Neuronal stem cell (in vitro differentiated cells): ENCODE results near the gene GRIK2.

ENCODE experiments used
- DNase-seq: peaks from one replicate; pipeline ENCODE4 v3.0.0-alpha.2; 2013; ENCODE audit warnings: low spot score
- H2AFZ ChIP-seq: one replicate; pipeline ENCODE4 v1.6.1; 2013; ENCODE audit warnings: mild to moderate bottlenecking, low read length, inconsistent platforms
- H2AK5ac ChIP-seq: 2 replicates; pipeline ENCODE4 v1.6.1; 2013; ENCODE audit warnings: low read depth, mild to moderate bottlenecking, inconsistent platforms, low read length, moderate library complexity, mixed read lengths
- H2BK120ac ChIP-seq: 2 replicates; pipeline ENCODE4 v1.6.1; 2013; ENCODE audit warnings: low read depth, mild to moderate bottlenecking, inconsistent platforms, low read length, moderate library complexity, mixed read lengths
- H2BK12ac ChIP-seq: one replicate; pipeline ENCODE4 v1.6.1; 2013; ENCODE audit warnings: low read length, inconsistent platforms
- H2BK15ac ChIP-seq: 2 replicates; pipeline ENCODE4 v1.6.1; 2013; ENCODE audit warnings: mild to moderate bottlenecking, low read length, inconsistent platforms, mixed read lengths
- H2BK5ac ChIP-seq: one replicate; pipeline ENCODE4 v1.6.1; 2013; ENCODE audit warnings: inconsistent platforms, mild to moderate bottlenecking, low read length, moderate library complexity
- H3K14ac ChIP-seq: one replicate; pipeline ENCODE4 v1.6.1; 2013; ENCODE audit warnings: low read length, inconsistent platforms
- H3K18ac ChIP-seq: 2 replicates; pipeline ENCODE4 v1.6.1; 2013; ENCODE audit warnings: low read length, inconsistent platforms
- H3K23ac ChIP-seq: 2 replicates; pipeline ENCODE4 v1.6.1; 2013; ENCODE audit warnings: low read depth, mild to moderate bottlenecking, mixed read lengths, low read length, inconsistent platforms; ENCODE audit not compliant: poor library complexity
- H3K27ac ChIP-seq: replicated peaks from 3 replicates; pipeline ENCODE4 v1.5.1; 2013; ENCODE audit warnings: low read length, inconsistent platforms
- H3K27me3 ChIP-seq, 3 experiments: 2 replicates each; pipeline ENCODE4 v1.6.1; 2013; ENCODE audit warnings: low read length in 3 of 3, mild to moderate bottlenecking in 2 of 3, inconsistent platforms in 1 of 3, low read depth in 1 of 3, mixed read lengths in 1 of 3, moderate library complexity in 1 of 3; ENCODE audit not compliant: control insufficient read depth in 3 of 3, insufficient read depth in 3 of 3
- H3K36me3 ChIP-seq, 2 donors: replicated peaks in 1 of 2; 2 replicates each; pipeline ENCODE4 v1.6.1; 2013; ENCODE audit warnings: low read length in 2 of 2; ENCODE audit not compliant: control insufficient read depth in 2 of 2, insufficient read depth in 2 of 2
- H3K4ac ChIP-seq: 2 replicates; pipeline ENCODE4 v1.6.1; 2013; ENCODE audit warnings: inconsistent platforms, mild to moderate bottlenecking, low read length, moderate library complexity
- H3K4me1 ChIP-seq, 2 donors: 1 replicate in 1 of 2; 2 replicates in 1 of 2; pipeline ENCODE4 v1.6.1; 2013; ENCODE audit warnings: low read length in 2 of 2, low read depth in 1 of 2; ENCODE audit not compliant: control insufficient read depth in 2 of 2, insufficient read depth in 1 of 2
- H3K4me2 ChIP-seq: one replicate; pipeline ENCODE4 v1.6.1; 2013; ENCODE audit warnings: mild to moderate bottlenecking, low read length, inconsistent platforms; ENCODE audit not compliant: insufficient read depth, poor library complexity, severe bottlenecking
- H3K4me3 ChIP-seq, 2 donors: 2 replicates each; pipeline ENCODE4 v1.5.1; 2013; ENCODE audit warnings: low read length in 2 of 2, mild to moderate bottlenecking in 2 of 2, inconsistent platforms in 1 of 2, moderate library complexity in 1 of 2
- H3K79me1 ChIP-seq: one replicate; pipeline ENCODE4 v1.6.1; 2013; ENCODE audit warnings: low read depth, mild to moderate bottlenecking, inconsistent platforms, low read length, moderate library complexity
- H3K9ac ChIP-seq: one replicate; pipeline ENCODE4 v1.6.1; 2013; ENCODE audit warnings: mild to moderate bottlenecking, low read depth, low read length, inconsistent platforms; ENCODE audit not compliant: poor library complexity
- H3K9me3 ChIP-seq, 2 donors: replicated peaks in 1 of 2; 2 replicates each; pipeline versions ENCODE3 to v1.6.1; 2013; ENCODE audit warnings: low read length in 2 of 2, mild to moderate bottlenecking in 2 of 2, inconsistent platforms in 1 of 2, low read depth in 1 of 2, mixed read lengths in 1 of 2, moderate library complexity in 1 of 2; ENCODE audit not compliant: control insufficient read depth in 2 of 2, insufficient read depth in 1 of 2
- H4K8ac ChIP-seq: one replicate; pipeline ENCODE4 v1.6.1; 2013; ENCODE audit warnings: low read depth, mild to moderate bottlenecking, inconsistent platforms, low read length, moderate library complexity
- H4K91ac ChIP-seq: one replicate; pipeline ENCODE4 v1.6.1; 2013; ENCODE audit warnings: low read length, low read depth, mild to moderate bottlenecking, inconsistent platforms; ENCODE audit not compliant: poor library complexity
- WGBS, 2 donors: extraction: QIAGEN DNeasy Blood & Tissue Kit; methylation state at CpG; one replicate each; pipeline ENCODE4 v1.1.7; 2013; ENCODE audit warnings: missing lambda C conversion rate in 2 of 2, mixed read lengths in 1 of 2; ENCODE audit not compliant: insufficient read length in 2 of 2, insufficient replicate concordance in 1 of 2; ENCODE audit errors: extremely low coverage in 2 of 2; 5-methylcytosine and 5-hydroxymethylcytosine counted together

The GRIK2 gene

DNA sequence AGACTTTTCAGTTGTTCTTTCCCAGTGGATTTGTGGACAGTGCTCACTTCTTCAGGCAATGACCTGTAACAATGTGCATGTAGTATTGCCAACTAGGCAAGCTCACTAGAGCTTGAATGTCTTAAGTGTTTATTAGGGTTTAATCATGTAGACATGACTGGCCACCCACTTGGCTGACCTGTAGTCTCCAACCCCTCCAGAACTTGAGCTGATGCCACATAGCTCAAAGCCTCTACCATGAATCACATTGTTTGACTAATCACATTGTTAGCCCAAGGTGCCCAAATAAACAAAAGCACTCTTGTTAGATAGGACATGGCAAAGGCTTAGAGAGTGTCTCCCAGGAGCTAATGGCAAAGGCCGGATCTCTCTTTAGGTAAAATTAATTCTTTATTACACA, 272.7 kb downstream of the GRIK2 start:
- Histone ChIP-seq H3K4me2 (no peak overlapping the region), H3K4ac (no peak overlapping the region), H2BK5ac (no peak overlapping the region), H3K4me1 (peaks cover 0 to 4% of the 10 kb centered on the region in 2 donors), H3K14ac (no peak overlapping the region), H4K91ac (no peak overlapping the region), H3K18ac (no peak overlapping the region), H3K23ac (no peak overlapping the region), H3K9ac (no peak overlapping the region), H3K4me3 (no peak overlapping the region), H3K36me3 (no peaks in the 10 kb centered on the region), H4K8ac (no peak overlapping the region), H2AFZ (no peak overlapping the region), H3K79me1 (no peaks in the 10 kb centered on the region), H3K27me3 (no peaks in the 10 kb centered on the region), H2BK12ac (no peak overlapping the region), H2BK120ac (no peak overlapping the region), H3K9me3 (no peaks in the 10 kb centered on the region), H2AK5ac (no peak overlapping the region), H3K27ac (no peak overlapping the region), H2BK15ac (no peak overlapping the region)
- DNase-seq = no peak
- WGBS, 2 donors = no CpG with 5 or more reads among the region's 1 CpG

DNA sequence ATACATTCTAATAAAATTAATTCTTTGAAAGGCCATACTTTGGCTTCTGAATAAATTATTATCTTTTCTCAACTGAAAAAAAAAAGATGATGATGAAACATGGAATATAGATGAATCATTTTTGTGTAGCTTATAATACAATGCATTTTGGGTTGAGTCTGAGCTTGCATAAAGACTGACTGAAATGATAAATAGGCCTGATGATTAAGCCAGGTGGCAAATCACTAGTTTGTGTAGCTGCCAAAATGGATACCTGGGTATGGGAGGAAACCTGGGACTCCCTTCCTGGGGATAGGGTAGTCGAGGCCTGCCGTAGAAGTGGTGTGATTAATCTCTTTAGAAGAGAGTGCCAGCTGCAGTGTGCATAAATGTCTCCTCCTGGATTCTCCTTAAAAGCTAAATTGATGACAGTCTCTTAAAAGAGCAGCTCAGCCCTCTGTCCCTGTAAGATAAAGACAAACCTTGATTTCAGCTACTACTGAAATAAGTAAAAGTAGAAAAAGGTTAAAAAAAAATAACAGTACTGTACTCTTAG, 275.1 kb downstream of the GRIK2 start:
- H3K4me3 ChIP-seq = no peak overlapping the region
- H4K8ac ChIP-seq = no peak overlapping the region
- no peak overlapping the region for H2AK5ac ChIP-seq
- H3K4me2 ChIP-seq = no peak overlapping the region
- no peak overlapping the region for H2BK12ac ChIP-seq
- H3K27me3 ChIP-seq = no peaks in the 10 kb centered on the region
- H3K9me3 ChIP-seq = no peaks in the 10 kb centered on the region
- H3K18ac ChIP-seq = no peak overlapping the region
- H3K23ac ChIP-seq = no peak overlapping the region
- H3K9ac ChIP-seq = no peak overlapping the region
- H3K4ac ChIP-seq = no peak overlapping the region
- H2BK120ac ChIP-seq = no peak overlapping the region
- no peak overlapping the region for H3K14ac ChIP-seq
- no CpG with 5 or more reads among the region's 2 CpGs for WGBS, 2 donors
- H2BK15ac ChIP-seq = no peak overlapping the region
- no peaks in the 10 kb centered on the region for H3K36me3 ChIP-seq
- H4K91ac ChIP-seq = no peak overlapping the region
- no peak overlapping the region for H2AFZ ChIP-seq
- no peak overlapping the region for H3K27ac ChIP-seq
- H3K4me1 ChIP-seq = peaks cover 0 to 2% of the 10 kb centered on the region in 2 donors
- no peaks in the 10 kb centered on the region for H3K79me1 ChIP-seq
- DNase-seq = no peak
- H2BK5ac ChIP-seq = no peak overlapping the region

- WGBS, 2 donors = no CpG with 5 or more reads among the region's 2 CpGs
- no peak overlapping the region for H2BK120ac ChIP-seq
- no peak overlapping the region for H4K91ac ChIP-seq
- no peaks in the 10 kb centered on the region for H3K36me3 ChIP-seq
- no peak overlapping the region for H4K8ac ChIP-seq
- no peaks in the 10 kb centered on the region for H3K27me3 ChIP-seq
- no peaks in the 10 kb centered on the region for H3K4me1 ChIP-seq
- H2AFZ ChIP-seq = no peak overlapping the region
- H3K4me2 ChIP-seq = no peak overlapping the region
- H2BK5ac ChIP-seq = no peak overlapping the region
- H2BK15ac ChIP-seq = no peak overlapping the region
- DNase-seq = no peak
- H3K18ac ChIP-seq = no peak overlapping the region
- H3K4ac ChIP-seq = no peak overlapping the region
- no peak overlapping the region for H3K9ac ChIP-seq
- no peak overlapping the region for H3K23ac ChIP-seq
- H3K9me3 ChIP-seq = no peaks in the 10 kb centered on the region
- no peaks in the 10 kb centered on the region for H3K79me1 ChIP-seq
- H3K27ac ChIP-seq = no peak overlapping the region
- H3K4me3 ChIP-seq = no peak overlapping the region
- no peak overlapping the region for H3K14ac ChIP-seq
- no peak overlapping the region for H2BK12ac ChIP-seq
- H2AK5ac ChIP-seq = no peak overlapping the region
These were observed 282.7 kb downstream of the GRIK2 start for GRCh38 chr6:101676187-101676586.

- DNase-seq = no peak
- H2AFZ ChIP-seq = no peak overlapping the region
- H2BK15ac ChIP-seq = no peak overlapping the region
- H4K91ac ChIP-seq = no peak overlapping the region
- no peak overlapping the region for H3K27ac ChIP-seq
- no peaks in the 10 kb centered on the region for H3K36me3 ChIP-seq
- no CpG with 5 or more reads among the region's 5 CpGs for WGBS, 2 donors
- no peak overlapping the region for H3K9ac ChIP-seq
- H3K14ac ChIP-seq = no peak overlapping the region
- no peak overlapping the region for H3K4ac ChIP-seq
- no peak overlapping the region for H2BK5ac ChIP-seq
- H2AK5ac ChIP-seq = no peak overlapping the region
- no peaks in the 10 kb centered on the region for H3K79me1 ChIP-seq
- no peak overlapping the region for H3K23ac ChIP-seq
- H3K18ac ChIP-seq = no peak overlapping the region
- H3K9me3 ChIP-seq = no peaks in the 10 kb centered on the region
- H2BK120ac ChIP-seq = no peak overlapping the region
- H2BK12ac ChIP-seq = no peak overlapping the region
- no peaks in the 10 kb centered on the region for H3K27me3 ChIP-seq
- H3K4me3 ChIP-seq = no peak overlapping the region
- no peak overlapping the region for H3K4me2 ChIP-seq
- no peaks in the 10 kb centered on the region for H3K4me1 ChIP-seq
- no peak overlapping the region for H4K8ac ChIP-seq
These were observed 289.4 kb downstream of the GRIK2 start for GRCh38 chr6:101682937-101683336.
